HS-5 (cell line): ENCODE results near the gene MAG.

ENCODE experiments used
- DNase-seq: peaks from one replicate; pipeline ENCODE4 v3.0.0-alpha.2; 2012; ENCODE audit warnings: low read depth

Gene MAG

GRCh38 chr19:35299523-35300338, 7.8 kb downstream of the MAG start:
- no peak for DNase-seq

GRCh38 chr19:35300339-35300649, 8.3 kb downstream of the MAG start:
- DNase-seq, result no peak

GRCh38 chr19:35301961-35302360, 10.0 kb downstream of the MAG start:
- no peak for DNase-seq

GRCh38 chr19:35302446-35302845, 10.5 kb downstream of the MAG start:
- no peak for DNase-seq

GRCh38 chr19:35303357-35303915, 11.5 kb downstream of the MAG start:
- no peak for DNase-seq

- DNase-seq, result no peak
These were observed 12.1 kb downstream of the MAG start for GRCh38 chr19:35304036-35304435.

- no peak for DNase-seq
These were observed 13.2 kb downstream of the MAG start for GRCh38 chr19:35305181-35305580.

- no peak for DNase-seq
These were observed 14.7 kb downstream of the MAG start for GRCh38 chr19:35306473-35307246.

GRCh38 chr19:35307931-35308330, 16.0 kb downstream of the MAG start:
- no peak for DNase-seq

- no peak for DNase-seq
These were observed 16.9 kb downstream of the MAG start for GRCh38 chr19:35308910-35309309.

- DNase-seq, result no peak
These were observed 17.7 kb downstream of the MAG start for GRCh38 chr19:35309481-35310279.

- DNase-seq, result no peak
These were observed 18.4 kb downstream of the MAG start for GRCh38 chr19:35310331-35310730.

GRCh38 chr19:35310811-35311465, 19.0 kb downstream of the MAG start:
- DNase-seq, result no peak

GRCh38 chr19:35311901-35312665, 20.1 kb downstream of the MAG start:
- no peak for DNase-seq

- no peak for DNase-seq
These were observed 21.6 kb downstream of the MAG start for GRCh38 chr19:35313587-35313986.

GRCh38 chr19:35314031-35314430, 22.1 kb downstream of the MAG start:
- DNase-seq, result no peak

GRCh38 chr19:35314858-35315470, 23.0 kb downstream of the MAG start:
- DNase-seq, result no peak

- no peak for DNase-seq
These were observed 23.9 kb downstream of the MAG start for GRCh38 chr19:35315883-35316282.

- DNase-seq, result no peak
These were observed 24.6 kb downstream of the MAG start for GRCh38 chr19:35316560-35316959.

- DNase-seq, result no peak
These were observed 25.6 kb downstream of the MAG start for GRCh38 chr19:35317464-35318043.
